Heart left ventricle (tissue), 16 donors: ENCODE measurements around the gene ZNF35. TPM values are rescaled to one million over a fixed set of nuclear protein-coding genes. Genes with fewer than 3 reads are reported as not detected.
A peak's percentile ranks its signal among the peaks of the same experiment; 100 is the strongest.

Source experiments
- ATAC-seq, 4 donors: fragments of 200-7000 bp; cut with Tn5 transposase; one replicate each; pipeline ENCODE4 v1.9.1; 2020 to 2022; ENCODE audit warnings: moderate library complexity in 4 of 4, mild to moderate bottlenecking in 3 of 4, moderate number of reproducible peaks in 1 of 4
- DNase-seq, 5 donors: peaks; one replicate each; pipeline ENCODE4 v3.0.0-alpha.2; 2020
- H3K27ac ChIP-seq, 12 donors: fragments of 200-600 bp; sonication (generic) in 4 of 12; one replicate each; pipeline versions ENCODE4 v1.5.0 to v1.8.0; 2016 to 2022; ENCODE audit warnings: mild to moderate bottlenecking in 2 of 12
- H3K27me3 ChIP-seq, 9 donors: fragments of 200-600 bp; sonication (generic) in 2 of 9; one replicate each; pipeline versions ENCODE4 v1.5.1 to v1.8.0; 2016 to 2022; ENCODE audit warnings: mild to moderate bottlenecking in 3 of 9
- H3K36me3 ChIP-seq, 9 donors: fragments of 200-600 bp; sonication (generic) in 2 of 9; one replicate each; pipeline versions ENCODE4 v1.5.0 to v1.8.0; 2018 to 2022; ENCODE audit warnings: mild to moderate bottlenecking in 2 of 9
- H3K4me1 ChIP-seq, 12 donors: fragments of 200-600 bp; sonication (generic) in 4 of 12; one replicate each; pipeline versions ENCODE4 v1.5.0 to v1.8.0; 2016 to 2022; ENCODE audit warnings: mild to moderate bottlenecking in 3 of 12
- H3K4me3 ChIP-seq, 12 donors: fragments of 200-600 bp; sonication (generic) in 4 of 12; one replicate each; pipeline versions ENCODE4 v1.5.0 to v1.8.0; 2017 to 2022; ENCODE audit warnings: mild to moderate bottlenecking in 9 of 12, moderate library complexity in 4 of 12
- H3K9me3 ChIP-seq, 12 donors: fragments of 200-600 bp; sonication (generic) in 4 of 12; one replicate each; pipeline versions ENCODE4 v1.5.0 to v1.8.0; 2016 to 2022; ENCODE audit warnings: mild to moderate bottlenecking in 1 of 12
- CTCF ChIP-seq, 12 donors: fragments of 200-600 bp; sonication (generic) in 4 of 12; IDR thresholded peaks; one replicate each; pipeline versions ENCODE4 v1.5.0 to v1.8.0; 2018 to 2022; ENCODE audit warnings: antibody characterized with exemption in 12 of 12, mild to moderate bottlenecking in 5 of 12
- POLR2A ChIP-seq, 2 donors: fragments of 450-650 bp; IDR thresholded peaks; one replicate each; pipeline ENCODE4 v1.6.1; 2017; ENCODE audit warnings: antibody characterized with exemption in 2 of 2, mild to moderate bottlenecking in 2 of 2, moderate library complexity in 2 of 2
- WGBS, 4 donors: extraction: QIAGEN DNeasy Blood & Tissue Kit in 2 of 4; methylation state at CpG; one replicate each; pipeline versions ENCODE4 v1.1.5 to v1.1.7; 2013 to 2018; 5-methylcytosine and 5-hydroxymethylcytosine counted together
- intact Hi-C, 10 donors: fragments of 100-400 bp; cut with DNase I; formaldehyde crosslinking; loops; one replicate each; pipeline versions ENCODE4 v1.11.1 to v1.14.2; 2022
- long read RNA-seq, 3 donors: library from polyadenylated mRNA; unstranded; transcript quantifications; one replicate each; pipeline ENCODE4 v2.0.0, GENCODE V29; 2020 to 2021
- polyA plus RNA-seq, 2 donors: library from polyadenylated mRNA; stranded (reverse); fragments of 200-250 nt; gene quantifications; one replicate each; pipeline ENCODE4 v1.2.3, GENCODE V29; 2013
- total RNA-seq, 9 donors: library from RNA; depleted of rRNA in 2 of 9; stranded (reverse); fragments of >200 nt in 2 of 9; fragmentation: NEBNext Ultra II Directional in 3 of 9; extraction: Animal tissue kit (Norgen Biotek cat#: 25700) in 3 of 9; gene quantifications; one replicate each; pipeline versions ENCODE4 v1.1.0 to v1.2.4, GENCODE V29; 2016 to 2023
- donor health status: ischemic (EF 13 %, LVEDD 7.1; RV severe dilation, severe dysfunction).
- donor health status: healthy with polysubstance abuse.
- donor health status: DM: no; HTN: yes; CAD: no.
- donor health status: DM: no; HTN: no; CAD: no.
- donor health status: ischemic (EF 25% LVEDD 6.9; RV normal size, moderate dysfunction).
- donor health status: ischemic (EF 25% LVEDD 5.7; RV mildly dilated, moderate dysfunction).
- donor health status: healthy.
- donor health status: DM: yes; HTN: yes; CAD: no.
- donor health status: ischemic (EF 35%, LVEDD 5.7; RV mildly dilated, moderate dysfunction).
- donor health status: nonischemic (EF 11% LVEDD 7.7; RV severe dilation, severe dysfunction).
- donor health status: DM: yes; HTN: yes; CAD: no.
- donor health status: PGD.
- donor health status: ischemic (EF 29% LVEDD 5.4; RV normal size, mild dysfunction).
- donor health status: nonischemic (EF 23%, LVEDD 6.1; RV moderate dilation, normal function).

Gene ZNF35
- 10 to 100 TPM in 1 of 9 donors, 1 to 10 TPM in 8; 6.0 to 14.6 (median 6.5) TPM for total RNA-seq
- polyA plus RNA-seq, result 1 to 10 TPM; 3.6 to 7.7 TPM
- long read RNA-seq, donor 1, transcript ZNF35-202 (4 exons, 2,661 nt), result major isoform, 5 of 9 reads
- long read RNA-seq, donor 1, partial matches to known transcripts, result 0 of 9 reads
- long read RNA-seq, donor 1, other reads (novel, unspliced or antisense), result 2 of 9 reads
- long read RNA-seq, donor 2, transcript ZNF35-202 (4 exons, 2,661 nt), result minor isoform, 5 of 18 reads
- long read RNA-seq, donor 2, transcript ZNF35-201 (3 exons, 2,503 nt), result major isoform, 8 of 18 reads
- long read RNA-seq, donor 2, partial matches to known transcripts, result 0 of 18 reads
- long read RNA-seq, donor 2, other reads (novel, unspliced or antisense), result 0 of 18 reads
- long read RNA-seq, donor 3, partial matches to known transcripts, result 0 of 1 reads
- long read RNA-seq, donor 3, other reads (novel, unspliced or antisense), result 0 of 1 reads

- 0 to 1% (median 0%) methylated on average over 25 to 37 of the region's 37 CpGs for WGBS, 4 donors
- TF ChIP-seq POLR2A (IDR thresholded peaks at IDR 0.05), result peak in 1 of 2 donors; percentile 24
- TF ChIP-seq CTCF (IDR thresholded peaks at IDR 0.05), result no peak
- peak within 1 kb of the TSS; percentile 75 to 99 (median 88) for H3K4me3 ChIP-seq
- no peaks in the 10 kb centered on the region for H3K27me3 ChIP-seq
- ATAC-seq (peak; percentile 91 to 98 (median 98)), DNase-seq (peak; percentile 75 to 88 (median 85))
- peaks cover 0 to 15% (median 10%) of the 10 kb centered on the region in 12 donors for H3K4me1 ChIP-seq
- intact Hi-C loops, result loop anchor here in 2 of 10 donors (2.0 to 10.0 kb wide), 2 partner anchors 22 to 314 kb away; partner anchors contain the start of gene TCAIM (in 1 of the 2)
- peaks cover 0 to 37% (median 0%) of the 10 kb centered on the region in 12 donors for H3K9me3 ChIP-seq
- H3K27ac ChIP-seq, result peak within 1 kb of the TSS in 11 of 12 donors; percentile 56 to 81 (median 76)
- H3K36me3 ChIP-seq, result peaks cover under 1 to 33% (median 31%) of the 10 kb centered on the region in 9 donors
Measured at GRCh38 chr3:44648564-44649229, at the start of gene ZNF35. Gene ZNF35 (plus strand): TSS chr3:44648732. CDS start chr3:44651068, 2,336 bp downstream.

GRCh38 chr3:44601749-44602148, 46.8 kb upstream of the ZNF35 start:
- no peak overlapping the region for H3K4me3 ChIP-seq
- peaks cover 0 to 43% (median 2%) of the 10 kb centered on the region in 12 donors for H3K9me3 ChIP-seq
- H3K4me1 ChIP-seq, result no peaks in the 10 kb centered on the region
- WGBS, 4 donors, result 93 to 98% (median 95%) methylated on average over 2 of the region's 2 CpGs
- H3K27ac ChIP-seq, result no peak overlapping the region
- peaks cover 0 to 23% (median 0%) of the 10 kb centered on the region in 9 donors for H3K36me3 ChIP-seq
- DNase-seq (no peak), ATAC-seq (no peak)
- H3K27me3 ChIP-seq, result no peaks in the 10 kb centered on the region
- TF ChIP-seq CTCF (IDR thresholded peaks at IDR 0.05) (no peak), POLR2A (IDR thresholded peaks at IDR 0.05) (no peak)
- intact Hi-C loops, result no loop called here

- ATAC-seq (no peak), DNase-seq (no peak)
- H3K9me3 ChIP-seq, result peaks cover 0 to 4% (median 0%) of the 10 kb centered on the region in 12 donors
- TF ChIP-seq POLR2A (IDR thresholded peaks at IDR 0.05), result no peak
- TF ChIP-seq CTCF (IDR thresholded peaks at IDR 0.05), result no peak
- H3K36me3 ChIP-seq, result peaks cover 0 to 14% (median 0%) of the 10 kb centered on the region in 9 donors
- H3K27ac ChIP-seq, result no peak overlapping the region
- no peaks in the 10 kb centered on the region for H3K4me1 ChIP-seq
- H3K27me3 ChIP-seq, result no peaks in the 10 kb centered on the region
- H3K4me3 ChIP-seq, result no peak overlapping the region
- intact Hi-C loops, result no loop called here
Measured at GRCh38 chr3:44612678-44613077, 35.9 kb upstream of the ZNF35 start.
